Effector CD8-positive, alpha-beta T cell (primary cell): ENCODE data around the gene KHDC4.
"Not testable (repeated sequence)": the region's sequence is repeated elsewhere in the genome, so short reads cannot be mapped to it uniquely, and the experiment has no call there.

Source experiments
- DNase-seq: peaks from one replicate; lab custom pipeline; 2025; lab: John Stamatoyannopoulos, UW

KHDC4 gene

DNA sequence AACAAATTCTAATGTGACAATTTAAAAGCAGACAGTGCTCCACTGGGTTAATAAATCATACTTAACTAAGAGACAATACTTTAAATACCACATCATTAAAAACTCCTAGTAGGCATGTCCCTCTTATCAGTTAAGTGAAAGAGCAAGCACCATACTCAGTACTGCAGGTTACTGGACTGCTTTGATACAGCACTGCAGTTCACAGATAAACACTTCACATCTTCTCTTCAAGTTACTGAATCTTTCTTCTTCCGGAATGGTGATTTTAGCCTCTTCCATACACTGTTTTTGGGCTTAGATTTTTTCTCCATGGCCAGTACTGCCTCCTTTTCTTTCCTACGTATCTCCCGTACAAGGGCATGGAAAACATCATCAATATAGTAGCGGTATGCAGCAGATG, 34.1 kb downstream of the KHDC4 start:
- no peak for DNase-seq

DNA sequence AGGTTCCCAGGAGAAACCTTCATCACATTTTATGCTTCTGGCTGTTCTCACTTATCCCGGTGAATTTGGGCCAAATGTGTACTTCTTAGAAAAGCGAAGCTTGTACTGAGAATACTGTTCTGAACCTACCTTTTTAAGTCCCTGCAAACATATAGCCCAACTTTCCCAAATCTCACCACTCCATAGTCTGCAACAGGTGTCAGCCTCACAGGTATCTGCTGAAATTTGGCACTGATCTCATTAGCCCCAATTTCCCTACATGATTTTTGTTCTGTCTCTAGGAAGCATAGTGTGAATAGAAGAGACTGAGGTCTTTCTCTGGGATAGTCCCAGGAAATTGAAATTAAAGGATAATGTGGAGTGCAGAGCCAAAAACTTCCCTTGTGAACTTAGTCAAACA, 34.5 kb downstream of the KHDC4 start:
- no peak for DNase-seq

GRCh38 chr1:155898888-155899287, 35.3 kb downstream of the KHDC4 start:
- no peak for DNase-seq

DNA sequence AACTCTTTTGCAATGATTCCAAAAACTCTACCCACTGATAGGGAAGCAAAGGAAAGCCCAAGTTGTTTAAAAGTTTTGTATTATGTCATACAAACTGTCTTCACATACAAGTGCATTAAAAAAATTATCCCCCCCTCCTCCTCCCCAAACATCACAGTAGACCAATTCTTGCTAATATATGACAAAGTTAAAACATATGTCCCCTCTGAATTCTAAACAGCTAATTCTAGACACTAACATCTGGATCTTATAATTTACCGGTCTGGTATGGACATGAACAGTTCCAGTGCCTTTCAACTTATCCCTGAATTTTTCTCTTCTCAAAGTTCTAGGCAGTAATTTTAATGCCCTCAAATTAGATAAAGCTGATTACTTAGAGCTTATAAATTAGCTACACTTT, 36.5 kb downstream of the KHDC4 start:
- DNase-seq: no peak

- not testable (repeated sequence) for DNase-seq
Measured at GRCh38 chr1:155896476-155896875, 37.7 kb downstream of the KHDC4 start.

DNA sequence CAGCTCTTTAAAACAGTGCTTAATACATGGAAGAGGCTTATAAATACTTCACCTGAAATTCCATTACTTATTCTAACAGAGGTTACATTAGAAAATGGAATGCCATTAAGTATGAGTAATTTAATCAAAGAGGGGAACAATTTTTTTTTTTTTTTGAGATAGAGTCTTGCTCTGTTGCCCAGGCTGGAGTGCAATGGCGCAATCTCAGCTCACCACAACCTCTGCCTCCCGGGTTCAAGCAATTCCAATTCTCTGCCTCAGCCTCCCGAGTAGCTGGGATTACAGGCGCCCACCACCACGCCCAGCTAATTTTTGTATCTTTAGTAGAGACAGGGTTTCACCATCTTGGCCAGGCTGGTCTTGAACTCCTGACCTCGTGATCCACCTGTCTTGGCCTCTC, 38.6 kb downstream of the KHDC4 start:
- not testable (repeated sequence) for DNase-seq

DNA sequence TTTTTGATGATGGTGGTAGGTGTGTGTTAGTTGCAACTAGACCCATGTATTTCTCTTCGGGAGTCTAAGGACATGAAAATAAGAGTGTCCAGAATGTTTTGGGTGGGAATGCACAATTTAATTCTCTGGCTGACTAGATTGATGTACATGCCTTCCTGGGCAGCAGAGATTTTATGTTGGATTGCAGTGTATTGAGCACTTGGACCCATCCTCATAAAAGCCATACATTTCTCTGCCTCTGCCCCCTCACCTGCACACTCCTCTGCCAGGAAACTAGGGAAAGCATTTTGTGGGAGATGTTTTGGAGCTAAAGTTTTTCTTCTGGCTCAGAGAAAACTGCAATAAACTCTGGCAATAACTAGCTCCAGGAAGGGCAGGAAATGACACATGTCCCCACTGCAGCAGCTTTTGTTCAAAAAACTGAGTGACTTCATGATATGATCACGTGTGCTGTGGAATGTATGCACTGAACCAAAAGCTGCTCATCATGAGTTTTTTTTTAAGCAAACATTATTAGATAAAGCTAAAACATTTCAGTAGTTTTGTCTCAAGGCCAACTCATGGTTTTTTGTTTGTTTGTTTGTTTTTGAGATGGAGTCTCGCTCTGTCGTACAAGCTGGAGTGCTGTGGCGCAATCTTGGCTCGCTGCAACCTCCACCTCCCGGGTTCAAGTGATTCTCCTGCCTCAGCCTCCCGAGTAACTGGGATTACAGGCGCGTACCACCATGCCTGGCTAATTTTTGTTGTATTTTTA, 40.6 kb downstream of the KHDC4 start:
- DNase-seq: no peak

DNA sequence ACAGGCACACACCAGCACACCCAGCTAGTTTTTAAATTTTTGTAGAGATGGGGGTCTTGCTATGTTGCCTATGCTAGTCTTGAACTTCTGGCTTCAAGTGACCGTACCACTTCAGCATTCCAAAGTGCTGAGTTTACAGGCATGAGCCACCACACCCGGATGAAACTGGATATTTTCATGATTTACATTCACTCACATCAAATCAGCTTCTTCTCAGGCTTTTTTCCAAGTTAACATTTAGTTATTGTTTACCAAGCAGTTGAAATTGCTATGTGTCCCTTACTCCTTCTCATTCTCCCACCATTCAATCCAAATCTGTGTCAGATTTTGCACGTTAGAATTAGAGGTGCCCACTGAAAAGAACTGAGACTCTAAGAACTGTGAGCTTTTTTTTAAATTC, 41.4 kb downstream of the KHDC4 start:
- no peak for DNase-seq

- DNase-seq: no peak
Measured at GRCh38 chr1:155890251-155890650, 44.0 kb downstream of the KHDC4 start.

DNA sequence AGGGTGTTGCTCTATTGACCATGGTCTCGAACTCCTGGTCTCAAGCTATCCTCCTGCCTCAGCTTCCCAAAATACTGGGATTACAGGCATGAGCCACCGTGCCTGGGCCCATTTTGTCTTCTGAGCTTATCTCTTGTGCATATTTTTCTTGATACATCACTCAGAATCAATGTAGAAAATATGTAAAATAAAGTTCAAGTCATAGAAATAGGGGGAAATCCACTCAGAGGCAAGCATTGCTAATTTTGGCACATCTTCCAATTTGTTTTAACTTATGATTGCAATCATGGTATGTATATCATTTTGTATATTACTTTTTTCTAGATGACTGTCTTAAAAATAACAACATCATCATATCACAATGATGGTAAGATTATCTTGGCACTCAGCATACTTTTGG, 44.6 kb downstream of the KHDC4 start:
- no peak for DNase-seq

DNA sequence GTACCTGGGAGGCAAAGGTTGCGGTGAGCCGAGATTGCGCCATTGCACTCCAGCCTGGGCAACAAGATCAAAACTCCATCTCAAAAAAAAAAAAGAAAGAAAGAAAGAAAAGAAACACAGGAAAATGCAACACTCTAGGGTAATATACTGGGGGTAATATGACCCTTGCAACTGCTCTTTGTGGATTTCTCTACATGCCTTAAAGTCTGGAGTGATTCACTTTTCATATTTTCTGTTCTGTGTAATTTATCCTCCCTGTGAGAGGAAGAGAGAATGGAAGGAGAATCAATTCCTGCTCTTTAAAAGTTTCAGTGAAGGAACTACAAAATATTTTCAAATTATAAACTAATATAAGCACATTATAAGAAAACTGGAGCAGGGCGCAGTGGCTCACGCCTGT, 45.7 kb downstream of the KHDC4 start:
- DNase-seq: no peak

DNA sequence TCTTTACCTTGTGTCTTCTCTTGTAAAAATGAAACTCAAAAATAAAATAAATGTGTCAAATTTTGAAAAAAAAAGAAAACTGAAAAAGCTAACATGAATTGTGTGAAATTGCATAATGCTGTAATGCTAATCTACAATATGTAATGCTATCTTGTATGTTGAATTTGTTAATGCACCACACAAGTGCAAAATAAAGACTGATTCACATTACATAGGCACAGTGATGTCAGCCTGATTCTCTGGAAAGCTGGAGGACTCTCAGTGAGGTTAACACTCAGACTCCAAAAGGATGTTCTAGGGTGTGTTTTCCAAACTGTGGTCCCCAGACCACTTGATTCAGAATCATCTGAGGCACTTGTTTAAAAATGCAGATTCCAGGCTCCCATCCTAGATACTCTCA, 49.2 kb downstream of the KHDC4 start:
- no peak for DNase-seq

- no peak for DNase-seq
Measured at GRCh38 chr1:155884031-155884960, 49.9 kb downstream of the KHDC4 start.

DNA sequence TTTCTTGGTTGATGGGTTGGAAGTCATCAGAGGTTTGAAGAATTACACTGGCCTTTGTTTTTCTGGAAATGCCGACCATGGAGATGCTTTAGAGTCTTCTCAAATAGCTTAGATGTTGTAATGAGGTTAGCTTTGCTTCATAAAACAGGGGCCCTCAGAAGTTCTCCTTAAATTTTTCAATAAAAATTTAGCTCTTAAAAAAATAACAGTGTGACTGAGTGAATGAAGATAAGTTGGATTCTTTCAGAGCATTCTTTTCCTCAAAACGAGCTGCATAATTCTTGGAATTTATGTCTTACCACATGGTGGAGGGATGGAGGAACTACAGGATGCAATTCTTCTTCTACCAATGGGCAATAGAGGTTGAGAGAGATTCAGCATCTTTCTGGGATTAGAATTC, 51.4 kb downstream of the KHDC4 start:
- DNase-seq: no peak

DNA sequence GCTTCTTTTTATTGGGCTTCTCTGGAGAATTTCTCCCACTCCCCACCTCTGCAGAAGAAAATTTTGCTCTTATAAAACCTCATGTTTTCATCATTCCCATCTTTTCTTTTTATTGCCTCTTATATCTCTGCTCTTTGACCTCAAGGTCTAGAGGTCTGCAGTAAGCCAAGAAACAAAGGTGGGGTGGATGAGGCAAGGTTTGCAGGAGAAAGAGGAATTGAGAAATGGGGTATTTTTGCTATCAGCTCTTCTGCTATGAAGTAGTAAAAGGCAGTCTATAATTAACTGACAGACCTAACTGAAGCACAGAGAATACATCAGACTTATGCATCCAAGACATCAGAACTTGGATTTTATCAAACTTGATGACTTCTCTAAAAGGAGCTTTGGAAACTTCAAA, 52.0 kb downstream of the KHDC4 start:
- no peak for DNase-seq

DNA sequence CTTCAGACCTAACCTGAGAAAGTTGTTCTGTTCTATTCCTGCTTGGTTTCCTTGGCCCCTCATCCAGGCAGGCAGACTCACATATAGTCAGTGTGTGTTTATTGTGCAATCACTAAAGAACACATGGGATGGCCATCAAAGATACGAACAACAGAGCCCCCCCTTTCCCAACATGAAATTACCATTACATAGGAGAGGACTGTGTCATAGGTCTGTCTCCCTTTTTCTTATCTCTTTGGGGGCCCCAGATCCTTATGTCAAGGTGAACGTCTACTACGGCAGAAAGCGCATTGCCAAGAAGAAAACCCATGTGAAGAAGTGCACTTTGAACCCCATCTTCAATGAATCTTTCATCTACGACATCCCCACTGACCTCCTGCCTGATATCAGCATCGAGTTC, 53.3 kb downstream of the KHDC4 start:
- DNase-seq: no peak

- no peak for DNase-seq
Measured at GRCh38 chr1:155880251-155880650, 54.0 kb downstream of the KHDC4 start.

- no peak for DNase-seq
Measured at GRCh38 chr1:155877945-155878344, 56.3 kb downstream of the KHDC4 start.

- DNase-seq: no peak
Measured at GRCh38 chr1:155873860-155874259, 60.4 kb downstream of the KHDC4 start.

GRCh38 chr1:155872527-155872926, 61.7 kb downstream of the KHDC4 start:
- DNase-seq: no peak

DNA sequence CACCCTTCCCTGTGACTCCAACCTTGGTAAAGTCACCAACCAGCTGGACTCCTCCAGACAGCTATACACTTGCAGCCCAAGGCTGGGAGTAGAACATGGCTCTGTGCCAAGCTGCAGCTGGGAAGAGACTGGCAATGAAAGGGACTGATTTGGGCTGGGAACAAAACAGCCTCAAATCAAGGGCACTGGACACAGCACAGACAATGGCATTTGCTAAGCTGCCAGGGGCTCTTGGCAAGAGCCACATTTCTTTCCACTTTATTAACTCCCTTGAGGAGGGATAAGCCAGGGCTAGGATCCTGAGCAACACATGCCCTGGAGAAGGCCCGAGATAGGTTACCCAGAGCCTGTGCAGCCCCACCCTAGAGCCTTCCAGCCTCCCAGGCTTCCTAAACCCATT, 62.8 kb downstream of the KHDC4 start:
- DNase-seq: no peak

DNA sequence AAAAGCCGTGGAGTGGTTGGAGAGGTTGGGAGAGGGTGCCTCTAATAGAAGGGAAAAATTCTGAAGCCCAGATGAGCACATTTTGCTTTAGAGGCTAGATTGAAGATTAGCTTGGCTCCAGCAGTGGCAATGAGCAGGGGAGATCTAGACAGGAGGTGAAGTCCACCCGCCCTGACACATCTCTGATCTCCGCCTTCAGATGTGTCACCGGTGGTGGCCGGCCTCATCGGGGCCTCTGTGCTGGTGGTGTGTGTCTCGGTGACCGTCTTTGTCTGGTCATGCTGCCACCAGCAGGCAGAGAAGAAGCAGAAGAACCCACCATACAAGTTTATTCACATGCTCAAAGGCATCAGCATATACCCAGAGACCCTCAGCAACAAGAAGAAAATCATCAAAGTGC, 66.4 kb downstream of the KHDC4 start:
- DNase-seq: no peak

GRCh38 chr1:155864393-155864792, 69.8 kb downstream of the KHDC4 start:
- DNase-seq: no peak
